Nephron progenitor cell (in vitro differentiated cells): ENCODE data around the gene CEL.

Source experiments
- DNase-seq: peaks from one replicate; pipeline ENCODE4 v3.0.0; 2021
- H3K27ac Mint-ChIP-seq: 2 replicates; pipeline ENCODE4 v1.8.0; 2021; ENCODE audit warnings: mild to moderate bottlenecking, moderate library complexity, mixed read lengths
- H3K27me3 Mint-ChIP-seq: 2 replicates; pipeline ENCODE4 v1.8.0; 2021; ENCODE audit warnings: mild to moderate bottlenecking, low read depth, mixed read lengths; ENCODE audit not compliant: poor library complexity
- H3K36me3 Mint-ChIP-seq: 2 replicates; pipeline ENCODE4 v1.8.0; 2021; ENCODE audit warnings: low read depth, mixed read lengths
- H3K4me1 Mint-ChIP-seq: 2 replicates; pipeline ENCODE4 v1.8.0; 2021; ENCODE audit warnings: mixed read lengths
- H3K4me3 Mint-ChIP-seq: 2 replicates; pipeline ENCODE4 v1.8.0; 2021; ENCODE audit warnings: mild to moderate bottlenecking, moderate library complexity, mixed read lengths
- H3K9me3 Mint-ChIP-seq: 2 replicates; pipeline ENCODE4 v1.8.0; 2021; ENCODE audit warnings: mild to moderate bottlenecking, moderate library complexity, mixed read lengths
- TF ChIP-seq, protein P1 (sequence below): fragments of 200-600 bp; sonication (generic); IDR thresholded peaks from 2 replicates; pipeline ENCODE4 v1.5.0; 2021; ENCODE audit warnings: antibody characterized with exemption

CEL gene

DNA sequence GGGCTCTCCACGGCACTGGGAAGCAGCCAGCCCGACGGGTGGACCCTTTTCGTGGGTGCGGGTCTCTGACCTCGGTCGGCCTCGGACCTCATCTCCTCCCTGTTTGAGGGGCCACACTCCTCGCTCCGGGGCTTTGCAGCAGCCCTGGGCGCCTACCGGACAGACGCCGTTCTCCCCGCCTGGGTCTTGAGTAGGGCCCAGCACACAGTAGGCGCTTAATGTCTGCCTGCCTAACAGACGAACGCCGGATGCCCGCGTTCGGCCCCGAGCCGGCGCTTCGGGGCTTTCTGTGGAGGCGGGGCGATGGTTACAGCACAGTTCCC lies 31.8 kb upstream of the CEL start:
- no peak for DNase-seq
- peak overlapping the region; percentile 96 for H3K4me3 Mint-ChIP-seq
- H3K27me3 Mint-ChIP-seq = peaks cover 25% of the 10 kb centered on the region
- peaks cover 35% of the 10 kb centered on the region for H3K36me3 Mint-ChIP-seq
- TF ChIP-seq, protein P1, sequence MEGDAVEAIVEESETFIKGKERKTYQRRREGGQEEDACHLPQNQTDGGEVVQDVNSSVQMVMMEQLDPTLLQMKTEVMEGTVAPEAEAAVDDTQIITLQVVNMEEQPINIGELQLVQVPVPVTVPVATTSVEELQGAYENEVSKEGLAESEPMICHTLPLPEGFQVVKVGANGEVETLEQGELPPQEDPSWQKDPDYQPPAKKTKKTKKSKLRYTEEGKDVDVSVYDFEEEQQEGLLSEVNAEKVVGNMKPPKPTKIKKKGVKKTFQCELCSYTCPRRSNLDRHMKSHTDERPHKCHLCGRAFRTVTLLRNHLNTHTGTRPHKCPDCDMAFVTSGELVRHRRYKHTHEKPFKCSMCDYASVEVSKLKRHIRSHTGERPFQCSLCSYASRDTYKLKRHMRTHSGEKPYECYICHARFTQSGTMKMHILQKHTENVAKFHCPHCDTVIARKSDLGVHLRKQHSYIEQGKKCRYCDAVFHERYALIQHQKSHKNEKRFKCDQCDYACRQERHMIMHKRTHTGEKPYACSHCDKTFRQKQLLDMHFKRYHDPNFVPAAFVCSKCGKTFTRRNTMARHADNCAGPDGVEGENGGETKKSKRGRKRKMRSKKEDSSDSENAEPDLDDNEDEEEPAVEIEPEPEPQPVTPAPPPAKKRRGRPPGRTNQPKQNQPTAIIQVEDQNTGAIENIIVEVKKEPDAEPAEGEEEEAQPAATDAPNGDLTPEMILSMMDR = no peak
- H3K4me1 Mint-ChIP-seq = peaks cover 49% of the 10 kb centered on the region
- H3K27ac Mint-ChIP-seq = peak overlapping the region; percentile 99
- H3K9me3 Mint-ChIP-seq = peaks cover 22% of the 10 kb centered on the region

DNA sequence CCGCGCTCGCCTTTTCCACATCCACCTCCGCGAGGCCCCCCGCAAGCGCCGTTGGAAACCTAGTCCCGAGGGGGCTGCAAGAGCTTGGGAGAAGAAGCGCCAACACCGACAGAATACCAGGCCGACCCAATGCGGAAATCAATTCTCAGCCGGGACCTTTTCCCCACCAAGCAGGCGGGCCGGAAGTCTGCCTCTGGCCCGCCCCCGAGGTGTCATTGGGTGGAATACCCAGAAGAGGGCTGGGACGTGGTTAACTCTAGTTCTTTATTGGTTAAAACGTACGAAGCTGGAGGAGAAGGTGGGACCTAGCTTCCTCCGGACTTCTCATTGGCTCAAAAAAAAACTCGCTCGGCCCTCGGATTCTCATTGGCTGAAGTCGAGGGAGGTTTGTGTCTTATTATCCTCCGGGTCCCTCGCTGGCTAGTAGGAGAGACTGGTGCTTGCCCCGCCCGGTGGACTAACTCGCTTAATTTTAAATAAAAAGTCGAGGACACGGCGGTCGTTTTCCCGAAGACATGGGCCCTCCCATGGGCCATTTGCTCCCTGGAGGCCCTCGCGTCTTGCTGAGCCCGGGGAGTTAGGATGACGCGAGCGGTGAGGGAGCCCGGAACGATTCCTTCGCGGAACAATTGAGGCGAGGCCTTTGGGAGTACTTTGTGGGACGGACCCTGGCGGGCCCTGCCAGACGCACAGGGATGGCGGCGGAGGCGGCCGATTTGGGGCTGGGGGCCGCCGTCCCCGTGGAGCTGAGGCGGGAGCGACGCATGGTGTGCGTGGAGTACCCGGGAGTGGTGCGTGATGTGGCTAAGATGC lies 31.3 kb upstream of the CEL start, which contains the start of gene GTF3C5:
TSS of gene GTF3C5 (plus strand) at position 681 of the 813 bp plus-strand sequence. CDS start at position 696, 15 bp downstream.
- Mint-ChIP-seq H3K27me3 (peaks cover 25% of the 10 kb centered on the region), H3K36me3 (peaks cover 41% of the 10 kb centered on the region), H3K4me3 (peak within 1 kb of the TSS; percentile 96), H3K27ac (peak within 1 kb of the TSS; percentile 99), H3K9me3 (peaks cover 22% of the 10 kb centered on the region), H3K4me1 (peaks cover 49% of the 10 kb centered on the region)
- TF ChIP-seq, protein P1 = no peak
- DNase-seq = peak; percentile 88

DNA sequence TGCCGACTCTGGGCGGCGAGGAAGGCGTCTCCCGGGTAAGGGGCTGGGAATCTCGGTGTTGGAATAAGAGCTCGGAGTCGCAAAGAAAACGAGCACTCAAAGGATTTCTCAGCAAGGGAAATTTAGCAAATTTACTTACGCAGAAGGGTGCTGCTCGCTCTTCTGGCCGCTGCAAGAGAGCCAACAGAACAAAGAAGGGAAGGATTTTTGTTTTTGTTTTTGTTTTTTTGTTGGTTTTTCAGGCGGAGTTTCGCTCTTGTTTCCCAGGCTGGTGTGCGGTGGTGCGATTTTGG lies 30.7 kb upstream of the CEL start:
- Mint-ChIP-seq H3K27me3 (peaks cover 23% of the 10 kb centered on the region), H3K36me3 (peaks cover 47% of the 10 kb centered on the region), H3K4me1 (peaks cover 49% of the 10 kb centered on the region), H3K27ac (peak overlapping the region; percentile 99), H3K4me3 (peak overlapping the region; percentile 96), H3K9me3 (peaks cover 17% of the 10 kb centered on the region)
- TF ChIP-seq, protein P1 = no peak
- DNase-seq = no peak

DNA sequence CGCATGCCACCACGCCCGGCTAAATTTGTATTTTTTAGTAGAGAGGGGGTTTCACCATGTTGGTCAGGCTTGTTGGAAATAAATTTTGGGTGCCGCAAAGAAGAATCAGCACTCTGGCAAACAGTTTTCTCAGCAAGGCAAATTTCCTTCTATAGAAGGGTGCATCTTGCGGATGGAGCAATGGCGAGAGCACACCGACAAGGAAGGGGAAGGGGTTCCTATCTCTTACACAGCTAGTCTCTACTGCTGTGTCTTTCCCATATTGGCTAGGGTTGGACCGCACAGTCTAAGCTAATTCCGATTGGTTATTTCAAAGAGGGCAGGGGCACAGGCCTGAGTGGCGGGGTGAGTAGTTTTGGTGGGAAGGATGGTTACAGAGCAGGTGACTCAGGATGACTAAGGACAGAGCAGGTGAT lies 30.3 kb upstream of the CEL start:
- Mint-ChIP-seq H3K27me3 (peaks cover 18% of the 10 kb centered on the region), H3K27ac (no peak overlapping the region), H3K4me3 (peak overlapping the region; percentile 96), H3K4me1 (peaks cover 46% of the 10 kb centered on the region), H3K9me3 (peaks cover 14% of the 10 kb centered on the region), H3K36me3 (peaks cover 51% of the 10 kb centered on the region)
- TF ChIP-seq, protein P1 = no peak
- no peak for DNase-seq

DNA sequence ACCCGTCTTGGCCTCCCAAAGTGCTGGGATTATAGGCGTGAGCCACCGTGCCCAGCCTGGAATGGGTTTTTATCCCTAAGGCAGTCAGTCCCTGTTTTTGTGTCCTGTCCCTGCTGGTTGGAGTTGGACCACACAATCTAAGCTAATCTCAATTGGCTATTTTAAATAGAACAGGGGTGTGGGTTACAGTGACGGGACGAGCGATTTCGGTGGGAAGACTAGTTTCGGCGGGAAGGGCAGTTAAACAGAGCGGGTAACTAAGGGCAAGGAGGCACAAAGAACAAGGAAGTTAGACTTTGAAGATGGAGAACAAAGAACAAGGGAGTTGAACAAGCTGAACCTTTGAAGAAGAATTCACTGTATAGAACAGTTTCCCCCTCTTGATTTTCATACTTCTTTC lies 29.6 kb upstream of the CEL start:
- Mint-ChIP-seq H3K36me3 (peaks cover 58% of the 10 kb centered on the region), H3K9me3 (peaks cover 14% of the 10 kb centered on the region), H3K27me3 (peaks cover 16% of the 10 kb centered on the region), H3K4me1 (peaks cover 42% of the 10 kb centered on the region), H3K4me3 (peak overlapping the region; percentile 96), H3K27ac (no peak overlapping the region)
- TF ChIP-seq, protein P1 = no peak
- no peak for DNase-seq

DNA sequence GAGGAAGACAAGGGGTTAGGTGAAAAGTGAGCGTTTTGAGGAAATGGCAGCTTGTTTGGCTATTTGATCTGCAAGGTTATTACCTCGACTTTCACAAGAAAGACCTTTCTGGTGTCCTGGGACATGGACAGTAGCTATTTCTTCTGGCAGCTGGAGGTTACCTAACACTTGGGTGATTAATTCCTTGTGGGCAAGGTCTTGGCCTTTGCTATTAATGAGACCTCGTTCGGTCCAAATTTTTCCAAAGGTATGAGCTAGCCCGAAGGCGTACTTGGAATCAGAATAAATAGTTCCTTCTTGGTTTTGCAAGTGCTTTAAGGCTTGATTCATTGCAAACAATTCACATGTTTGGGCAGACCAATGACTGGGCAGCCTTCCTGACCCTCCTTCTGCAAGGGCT lies 26.1 kb upstream of the CEL start:
- no peak overlapping the region for H3K27ac Mint-ChIP-seq
- peaks cover 6% of the 10 kb centered on the region for H3K27me3 Mint-ChIP-seq
- no peak overlapping the region for H3K4me3 Mint-ChIP-seq
- peaks cover 39% of the 10 kb centered on the region for H3K4me1 Mint-ChIP-seq
- TF ChIP-seq, protein P1 = no peak
- DNase-seq = no peak
- peaks cover 14% of the 10 kb centered on the region for H3K9me3 Mint-ChIP-seq
- peaks cover 88% of the 10 kb centered on the region for H3K36me3 Mint-ChIP-seq
